GM19193 (cell line): Measurements from ENCODE around the gene YAP1.

Experiments
- POLR2A ChIP-seq: IDR thresholded peaks from 4 replicates; pipeline ENCODE4 v1.6.1; 2011; ENCODE audit not compliant: insufficient read depth, insufficient read length; ENCODE audit errors: extremely low read depth

The YAP1 gene

DNA sequence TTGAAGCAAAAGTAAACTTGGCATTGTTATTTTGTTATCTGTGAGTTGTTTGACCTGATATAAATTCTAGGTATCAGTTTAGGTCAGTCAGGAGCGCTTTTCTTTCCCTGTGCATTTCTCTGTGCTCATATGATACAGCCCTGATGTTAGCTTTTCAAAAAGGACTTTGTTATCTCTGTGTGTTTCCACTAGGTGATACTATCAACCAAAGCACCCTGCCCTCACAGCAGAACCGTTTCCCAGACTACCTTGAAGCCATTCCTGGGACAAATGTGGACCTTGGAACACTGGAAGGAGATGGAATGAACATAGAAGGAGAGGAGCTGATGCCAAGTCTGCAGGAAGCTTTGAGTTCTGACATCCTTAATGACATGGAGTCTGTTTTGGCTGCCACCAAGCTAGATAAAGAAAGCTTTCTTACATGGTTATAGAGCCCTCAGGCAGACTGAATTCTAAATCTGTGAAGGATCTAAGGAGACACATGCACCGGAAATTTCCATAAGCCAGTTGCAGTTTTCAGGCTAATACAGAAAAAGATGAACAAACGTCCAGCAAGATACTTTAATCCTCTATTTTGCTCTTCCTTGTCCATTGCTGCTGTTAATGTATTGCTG, 119.4 kb downstream of the YAP1 start:
- no peak for TF ChIP-seq POLR2A

DNA sequence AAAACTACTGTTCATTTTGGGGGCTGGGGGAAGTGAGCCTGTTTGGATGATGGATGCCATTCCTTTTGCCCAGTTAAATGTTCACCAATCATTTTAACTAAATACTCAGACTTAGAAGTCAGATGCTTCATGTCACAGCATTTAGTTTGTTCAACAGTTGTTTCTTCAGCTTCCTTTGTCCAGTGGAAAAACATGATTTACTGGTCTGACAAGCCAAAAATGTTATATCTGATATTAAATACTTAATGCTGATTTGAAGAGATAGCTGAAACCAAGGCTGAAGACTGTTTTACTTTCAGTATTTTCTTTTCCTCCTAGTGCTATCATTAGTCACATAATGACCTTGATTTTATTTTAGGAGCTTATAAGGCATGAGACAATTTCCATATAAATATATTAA, 119.9 kb downstream of the YAP1 start:
- no peak for TF ChIP-seq POLR2A

DNA sequence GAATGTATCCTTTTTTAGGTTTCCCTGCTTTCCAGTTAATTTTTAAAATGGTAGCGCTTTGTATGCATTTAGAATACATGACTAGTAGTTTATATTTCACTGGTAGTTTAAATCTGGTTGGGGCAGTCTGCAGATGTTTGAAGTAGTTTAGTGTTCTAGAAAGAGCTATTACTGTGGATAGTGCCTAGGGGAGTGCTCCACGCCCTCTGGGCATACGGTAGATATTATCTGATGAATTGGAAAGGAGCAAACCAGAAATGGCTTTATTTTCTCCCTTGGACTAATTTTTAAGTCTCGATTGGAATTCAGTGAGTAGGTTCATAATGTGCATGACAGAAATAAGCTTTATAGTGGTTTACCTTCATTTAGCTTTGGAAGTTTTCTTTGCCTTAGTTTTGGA, 120.7 kb downstream of the YAP1 start:
- no peak for TF ChIP-seq POLR2A

DNA sequence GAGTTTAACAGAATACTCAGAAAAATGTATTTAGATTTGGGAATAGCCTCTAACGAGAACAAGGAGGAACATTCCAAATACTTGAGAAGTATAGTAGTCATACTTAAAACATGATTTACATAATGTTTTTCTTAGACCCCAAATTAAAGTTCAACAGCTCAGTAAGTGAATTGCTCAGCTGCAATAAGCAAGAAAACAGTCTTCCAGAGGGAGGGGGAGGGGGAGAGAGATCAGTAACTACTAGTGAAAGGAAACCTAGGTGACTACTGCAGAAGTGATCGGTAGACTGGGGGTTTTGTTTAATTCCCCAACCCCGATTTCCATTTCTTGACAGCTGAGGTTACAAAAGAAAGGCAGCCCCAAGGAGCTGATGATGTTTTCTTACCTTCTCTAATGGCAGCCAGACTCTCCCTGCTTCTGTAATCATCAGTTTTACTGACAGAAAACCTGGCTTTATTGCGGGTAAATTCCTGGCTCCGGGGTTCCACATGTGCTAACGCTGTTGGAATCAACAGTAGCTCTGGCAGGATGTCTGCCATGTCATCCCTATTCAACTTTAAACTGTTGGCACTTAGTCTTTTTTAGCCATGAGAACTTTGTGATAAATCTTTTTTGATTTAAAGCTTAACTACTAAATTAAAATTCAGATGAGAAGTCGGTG, 124.7 kb downstream of the YAP1 start:
- TF ChIP-seq POLR2A: no peak

DNA sequence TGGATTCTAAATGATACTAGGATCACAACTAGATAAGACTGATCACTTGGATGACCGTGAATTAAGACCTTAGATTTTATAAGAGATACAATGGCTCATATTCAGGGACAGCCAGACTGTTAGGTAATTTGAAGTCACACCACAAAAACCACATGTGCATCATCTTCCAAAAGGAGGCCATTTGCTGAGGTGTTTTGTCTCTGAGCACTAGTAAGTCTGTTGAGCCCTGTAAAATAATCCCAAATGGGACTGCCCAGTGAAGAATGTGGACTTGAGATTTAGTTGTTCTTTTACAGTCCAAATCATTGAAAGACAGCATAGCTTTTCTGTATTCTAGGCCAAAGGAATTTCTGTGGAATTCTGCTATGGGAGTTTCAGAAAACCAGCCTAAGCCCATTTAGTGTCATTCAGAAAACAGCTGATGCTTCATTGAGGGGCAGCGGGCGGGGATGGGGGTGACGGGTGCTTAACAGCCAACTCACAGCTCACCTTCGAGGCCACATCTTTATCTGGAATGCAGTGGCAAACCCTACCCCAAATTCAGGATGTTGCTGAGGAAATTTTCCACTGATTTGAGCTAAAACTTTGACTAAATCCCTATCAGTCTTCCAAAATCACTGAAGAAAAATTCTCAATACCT, 127.0 kb downstream of the YAP1 start:
- TF ChIP-seq POLR2A: no peak

DNA sequence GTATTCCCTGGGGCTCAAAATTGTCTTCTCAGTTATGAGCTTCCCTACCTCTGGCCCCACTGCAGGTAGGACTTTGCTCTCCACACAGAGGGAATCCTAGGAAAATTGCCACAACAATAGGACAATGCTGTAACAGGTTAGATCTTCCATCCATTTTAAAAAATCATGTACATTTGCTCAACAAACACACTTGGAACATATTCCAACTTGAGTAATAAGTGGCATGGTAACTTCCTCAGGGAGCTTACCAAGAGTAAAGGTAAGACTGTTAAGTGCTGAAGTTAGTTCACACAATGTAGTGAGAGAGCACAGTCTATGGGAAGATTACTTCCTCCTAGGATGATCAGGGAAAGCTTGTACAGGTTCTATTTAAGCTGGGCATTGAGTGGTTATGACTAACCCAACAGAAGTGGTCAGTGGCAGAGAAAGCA, 128.2 kb downstream of the YAP1 start:
- TF ChIP-seq POLR2A: no peak

DNA sequence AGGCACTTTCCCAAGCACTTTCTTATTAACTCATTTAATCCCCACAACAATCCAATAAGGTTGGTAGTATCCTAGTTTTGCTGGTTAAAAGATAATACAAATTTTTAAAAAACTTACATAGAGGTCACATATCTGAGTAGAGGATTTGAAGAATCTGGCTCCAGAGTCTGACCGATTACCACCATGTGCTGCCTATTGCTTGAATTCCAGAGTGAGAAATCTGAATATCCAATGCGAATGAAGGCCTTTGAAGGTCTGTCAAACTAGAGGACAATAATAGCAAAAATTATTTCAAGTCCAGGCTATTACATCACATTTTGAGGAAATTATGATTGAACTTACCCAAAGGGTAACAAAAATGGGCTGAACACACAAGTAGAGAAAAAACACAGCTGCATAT, 129.2 kb downstream of the YAP1 start:
- TF ChIP-seq POLR2A: no peak

DNA sequence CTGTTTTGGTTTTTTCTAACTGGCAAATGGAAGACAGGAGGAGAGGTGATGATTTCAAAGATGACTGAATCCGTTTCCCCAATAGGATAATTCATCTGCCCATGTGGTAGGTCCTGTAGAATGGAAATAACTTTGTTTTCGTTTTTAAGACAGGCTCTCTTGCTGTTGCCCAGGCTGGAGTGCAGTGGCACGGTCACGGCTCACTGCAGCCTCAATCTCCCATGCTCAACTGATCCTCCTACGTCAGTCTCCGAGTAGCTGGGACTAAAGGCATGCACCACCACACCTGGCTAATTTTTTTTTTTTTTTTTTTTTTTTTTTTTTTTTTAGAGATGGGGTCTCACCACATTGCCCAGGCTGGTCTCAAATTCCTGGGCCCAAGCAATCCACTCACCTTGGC, 129.7 kb downstream of the YAP1 start:
- no peak for TF ChIP-seq POLR2A

DNA sequence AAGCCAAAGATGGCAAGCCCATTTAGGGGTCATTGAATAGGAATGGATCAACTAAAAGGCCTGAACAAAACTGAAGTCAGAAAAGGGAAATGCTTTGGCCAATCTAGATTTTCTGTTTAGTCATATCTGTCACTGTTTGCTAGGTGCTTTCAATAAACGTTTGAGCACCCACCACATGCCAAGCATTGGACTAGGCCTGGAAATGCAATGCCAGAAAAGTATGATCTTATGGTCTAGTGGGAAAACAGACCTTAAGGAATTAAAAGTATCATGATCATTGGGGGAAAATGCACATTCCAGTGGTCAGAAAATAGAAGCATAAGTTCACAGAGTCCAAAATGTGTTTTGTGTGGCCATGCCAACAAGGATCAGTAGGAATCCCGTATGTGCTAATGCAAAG, 130.3 kb downstream of the YAP1 start:
- TF ChIP-seq POLR2A: no peak

DNA sequence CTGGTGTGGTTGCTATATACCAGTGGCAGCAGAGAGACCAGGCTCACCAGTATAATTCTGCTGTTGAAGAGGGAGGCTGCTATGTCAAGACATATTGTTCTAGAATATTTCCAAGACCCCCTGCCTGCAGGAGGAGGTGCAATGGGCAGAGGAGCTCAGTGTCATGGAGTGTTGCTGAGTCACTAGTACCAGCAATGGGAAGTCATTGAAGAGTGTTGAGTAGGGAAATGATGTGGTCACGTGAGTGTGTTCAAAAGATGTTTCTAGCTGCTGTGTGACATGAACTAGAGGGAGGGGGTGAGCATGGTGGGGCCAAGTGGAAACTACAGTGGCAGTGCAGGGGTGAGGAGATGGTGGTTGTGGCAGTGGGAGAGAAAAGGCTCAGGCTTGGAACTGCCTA, 130.8 kb downstream of the YAP1 start:
- TF ChIP-seq POLR2A: no peak

DNA sequence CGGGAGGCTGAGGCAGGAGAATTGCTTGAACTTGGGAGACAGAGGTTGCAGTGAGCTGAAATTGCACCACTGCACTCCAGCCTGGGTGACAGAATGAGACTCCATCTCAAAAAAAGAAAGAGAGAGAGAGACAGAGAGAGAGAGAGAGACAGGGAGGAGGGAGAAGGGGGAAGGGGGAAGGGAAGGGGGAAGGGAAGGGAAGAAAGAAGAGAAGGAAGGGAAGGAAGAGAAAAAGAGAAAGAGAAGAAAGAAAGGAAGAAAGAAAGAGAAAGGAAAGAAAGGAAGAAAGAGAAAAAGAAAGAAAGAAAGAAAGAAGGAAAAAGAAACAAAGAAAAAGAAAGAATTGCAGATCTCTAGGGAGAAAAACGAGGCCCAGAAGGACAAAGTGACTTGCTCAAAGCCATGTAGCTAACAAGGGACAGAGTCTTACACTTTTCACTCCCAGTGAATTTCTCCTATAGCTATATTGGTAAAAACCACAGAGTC, 133.2 kb downstream of the YAP1 start:
- TF ChIP-seq POLR2A: no peak

DNA sequence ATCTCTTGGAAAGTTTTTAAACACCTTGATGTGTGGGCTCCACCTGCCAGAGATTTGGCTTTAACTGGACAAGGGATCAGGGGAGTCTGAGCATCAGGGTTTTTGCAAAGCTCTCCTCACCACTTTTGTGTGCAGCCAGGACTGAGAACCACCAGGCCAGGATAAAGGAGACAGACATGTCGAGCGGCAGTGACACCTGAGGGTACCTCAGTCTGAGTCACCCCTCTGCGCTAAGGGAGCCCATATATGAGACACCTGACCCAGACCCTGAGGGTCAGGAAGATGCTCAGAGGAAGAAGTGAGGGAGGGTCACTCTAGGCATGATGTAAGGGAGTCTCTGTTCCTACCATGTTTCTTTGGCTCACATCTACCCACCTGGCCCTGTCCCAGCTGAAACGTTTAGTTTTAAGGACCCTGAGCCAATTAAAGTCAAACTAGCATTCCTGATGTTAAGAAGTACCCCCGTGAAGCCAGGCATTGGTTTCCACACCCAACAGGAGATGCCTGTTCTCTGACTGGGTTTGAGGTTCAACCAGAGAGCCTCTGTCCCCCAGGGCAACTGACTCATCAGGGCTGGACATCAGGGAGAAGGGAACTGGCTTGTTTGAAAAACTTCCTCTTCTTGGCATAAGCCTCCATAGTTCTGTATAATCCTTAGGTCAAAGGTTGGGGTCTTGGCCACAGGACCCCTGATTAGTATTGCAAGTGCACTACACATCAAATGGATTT, 134.6 kb downstream of the YAP1 start:
- no peak for TF ChIP-seq POLR2A

DNA sequence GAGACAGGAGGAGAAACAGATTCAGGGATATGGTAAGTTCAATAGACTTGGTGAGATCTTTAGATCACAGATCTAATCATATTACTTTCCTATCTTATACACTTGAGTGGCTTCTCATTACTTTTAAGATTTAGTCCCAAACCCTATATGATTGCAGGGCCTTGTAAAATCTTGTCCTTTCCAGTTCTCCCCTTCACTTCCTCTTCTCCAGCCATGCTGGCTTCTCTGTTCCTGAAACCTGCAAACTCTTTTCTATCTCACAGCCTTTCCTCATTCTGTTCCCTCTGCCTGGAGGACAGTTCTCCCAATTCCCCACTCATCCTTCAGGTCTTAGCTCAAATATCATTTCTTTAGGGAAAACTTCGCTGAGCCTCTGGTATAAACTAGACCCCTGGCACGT, 141.2 kb downstream of the YAP1 start:
- no peak for TF ChIP-seq POLR2A

DNA sequence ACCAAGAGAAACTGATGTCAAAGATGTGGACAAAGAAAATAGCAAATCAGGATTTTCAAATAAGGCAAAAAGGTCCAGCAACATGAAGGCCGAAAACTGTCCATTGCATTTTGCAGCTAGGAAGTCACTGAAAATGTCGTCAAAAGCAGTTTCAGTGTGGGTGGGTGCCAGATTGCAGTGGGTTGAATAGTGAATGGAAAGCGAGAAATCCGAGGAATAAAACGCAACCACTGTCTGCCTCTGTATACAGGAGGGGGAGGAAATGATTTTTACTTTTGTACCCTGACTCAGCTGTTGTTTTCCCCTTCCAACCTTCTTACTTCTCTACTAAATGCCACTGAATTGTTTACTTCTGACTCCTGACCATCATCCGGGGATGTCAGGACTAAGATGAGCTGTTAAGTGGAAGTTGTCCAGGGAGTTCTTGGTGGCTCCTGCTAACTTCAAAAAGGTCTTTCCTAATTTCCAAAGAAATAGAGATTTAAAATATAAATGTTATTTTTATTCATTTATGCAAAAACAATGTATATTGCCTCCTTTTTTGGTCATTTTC, 142.2 kb downstream of the YAP1 start:
- TF ChIP-seq POLR2A: no peak
